ENCODE measurements around the gene IGFALS.

Gene IGFALS

GRCh38 chr16:1741553-1742165 is 51.8 kb downstream of the IGFALS start:
- no peak for DNase-seq

- DNase-seq = no peak
These were observed 52.6 kb downstream of the IGFALS start for GRCh38 chr16:1740781-1741490.

Measured in MV-4-11 (cell line).